Neural crest cell (in vitro differentiated cells): ENCODE measurements around the gene ZNF718. TPM values are rescaled to one million over a fixed set of nuclear protein-coding genes. Genes with fewer than 3 reads are reported as not detected.
"Not testable (repeated sequence)": the region's sequence is repeated elsewhere in the genome, so short reads cannot be mapped to it uniquely, and the experiment has no call there.

Experiments used
- DNase-seq: peaks from one replicate; pipeline ENCODE4 v3.0.0; 2021; ENCODE audit warnings: low read depth, mixed read lengths, low spot score
- H3K27ac Mint-ChIP-seq: one replicate; pipeline ENCODE4 v1.8.0; 2021; ENCODE audit warnings: mild to moderate bottlenecking, mixed read lengths; ENCODE audit not compliant: unreplicated experiment
- H3K27me3 Mint-ChIP-seq: 2 replicates; pipeline ENCODE4 v1.8.0; 2021; ENCODE audit warnings: low read depth, mild to moderate bottlenecking, mixed read lengths
- H3K36me3 Mint-ChIP-seq: 2 replicates; pipeline ENCODE4 v1.8.0; 2021; ENCODE audit warnings: low read depth, mild to moderate bottlenecking, mixed read lengths
- H3K4me1 Mint-ChIP-seq: 2 replicates; pipeline ENCODE4 v1.8.0; 2021; ENCODE audit warnings: mixed read lengths
- H3K4me3 Mint-ChIP-seq: one replicate; pipeline ENCODE4 v1.8.0; 2021; ENCODE audit warnings: mild to moderate bottlenecking, mixed read lengths
- H3K9me3 Mint-ChIP-seq: 2 replicates; pipeline ENCODE4 v1.8.0; 2021; ENCODE audit warnings: mixed read lengths
- CTCF ChIP-seq: fragments of 200-600 bp; sonication (generic); conservative IDR thresholded peaks from 2 replicates; pipeline ENCODE4 v1.5.0; 2021; ENCODE audit warnings: antibody characterized with exemption, mild to moderate bottlenecking
- long read RNA-seq: library from polyadenylated mRNA; unstranded; transcript quantifications from one replicate; pipeline ENCODE4 v2.0.0, GENCODE V29; 2020
- total RNA-seq: library from RNA; stranded (reverse); gene quantifications from 2 replicates; pipeline ENCODE4 v1.2.1, GENCODE V29; 2021

ZNF718 gene
- 14.4 and 15.9 TPM in 2 replicates for total RNA-seq
- long read RNA-seq, partial matches to known transcripts, result 0 of 11 reads
- long read RNA-seq, other reads (novel, unspliced or antisense), result 11 of 11 reads

GRCh38 chr4:124275-125081 is at the start of gene ZNF718:
ZNF718 (plus strand) TSS chr4:124501; CDS start chr4:124671, 170 bp downstream.
- TF ChIP-seq CTCF, result no peak
- peak within 1 kb of the TSS; percentile 100 for H3K27ac Mint-ChIP-seq
- DNase-seq, result peak; percentile 90
- H3K9me3 Mint-ChIP-seq, result peaks cover 15% of the 10 kb centered on the region
- H3K4me3 Mint-ChIP-seq, result peak within 1 kb of the TSS; percentile 100
- H3K36me3 Mint-ChIP-seq, result peaks cover 33% of the 10 kb centered on the region
- H3K4me1 Mint-ChIP-seq, result peaks cover 20% of the 10 kb centered on the region
- H3K27me3 Mint-ChIP-seq, result peaks cover 11% of the 10 kb centered on the region

GRCh38 chr4:85951-86350 is 38.4 kb upstream of the ZNF718 start:
- no peak for DNase-seq
- no peak overlapping the region for H3K27ac Mint-ChIP-seq
- H3K9me3 Mint-ChIP-seq, result peaks cover 35% of the 10 kb centered on the region
- H3K4me3 Mint-ChIP-seq, result no peak overlapping the region
- no peaks in the 10 kb centered on the region for H3K27me3 Mint-ChIP-seq
- no peak for TF ChIP-seq CTCF
- peaks cover 52% of the 10 kb centered on the region for H3K36me3 Mint-ChIP-seq
- H3K4me1 Mint-ChIP-seq, result no peaks in the 10 kb centered on the region

GRCh38 chr4:86559-87324 is 37.6 kb upstream of the ZNF718 start:
- H3K36me3 Mint-ChIP-seq, result peaks cover 51% of the 10 kb centered on the region

GRCh38 chr4:98386-98785 is 25.9 kb upstream of the ZNF718 start:
- peaks cover 18% of the 10 kb centered on the region for H3K9me3 Mint-ChIP-seq
- no peaks in the 10 kb centered on the region for H3K4me1 Mint-ChIP-seq
- no peak overlapping the region for H3K4me3 Mint-ChIP-seq
- H3K27ac Mint-ChIP-seq, result no peak overlapping the region
- no peak for DNase-seq
- H3K27me3 Mint-ChIP-seq, result no peaks in the 10 kb centered on the region
- no peak for TF ChIP-seq CTCF
- H3K36me3 Mint-ChIP-seq, result peaks cover 14% of the 10 kb centered on the region

More at GRCh38 chr4:86559-87324, 37.6 kb upstream of the ZNF718 start:
- not testable (repeated sequence) for H3K4me1 Mint-ChIP-seq, DNase-seq, H3K27me3 Mint-ChIP-seq, H3K27ac Mint-ChIP-seq
- H3K9me3 Mint-ChIP-seq, result peaks cover 35% of the 10 kb centered on the region
- peak overlapping the region; percentile 34 for H3K4me3 Mint-ChIP-seq

- Mint-ChIP-seq H3K27ac (no peak overlapping the region), H3K4me3 (no peak overlapping the region), H3K27me3 (no peaks in the 10 kb centered on the region), H3K9me3 (peaks cover 12% of the 10 kb centered on the region), H3K36me3 (peaks cover 8% of the 10 kb centered on the region), H3K4me1 (no peaks in the 10 kb centered on the region)
- TF ChIP-seq CTCF, result no peak
- DNase-seq, result no peak
Observed at GRCh38 chr4:99863-100262, 24.4 kb upstream of the ZNF718 start.

- DNase-seq, result no peak
- Mint-ChIP-seq H3K27ac (no peak overlapping the region), H3K27me3 (peaks cover 6% of the 10 kb centered on the region), H3K4me1 (no peaks in the 10 kb centered on the region), H3K4me3 (no peak overlapping the region), H3K9me3 (peaks cover 31% of the 10 kb centered on the region), H3K36me3 (peaks cover 15% of the 10 kb centered on the region)
- no peak for TF ChIP-seq CTCF
Observed at GRCh38 chr4:107083-107443, 17.2 kb upstream of the ZNF718 start.
